Body of pancreas (tissue), 4 donors: Measurements from ENCODE around the gene CCR9. TPM values are rescaled to one million over a fixed set of nuclear protein-coding genes. Genes with fewer than 3 reads are reported as not detected.

Experiments
- ATAC-seq: fragments of 150-250 bp; one replicate; pipeline ENCODE4 v1.9.1; 2016
- DNase-seq, 4 donors: peaks; one replicate each; pipeline ENCODE4 v3.0.0-alpha.2; 2019
- H3K27ac ChIP-seq, 4 donors: fragments of 200-600 bp; sonication (generic); 1 replicate in 3 of 4; 2 replicates in 1 of 4; pipeline versions ENCODE4 v1.5.1 to v1.6.1; 2016 to 2019; ENCODE audit warnings: mild to moderate bottlenecking in 1 of 4, mixed read lengths in 1 of 4, moderate library complexity in 1 of 4
- H3K27me3 ChIP-seq, 2 donors: fragments of 200-600 bp; sonication (generic); one replicate each; pipeline ENCODE4 v1.6.0; 2016; ENCODE audit warnings: mild to moderate bottlenecking in 1 of 2
- H3K36me3 ChIP-seq, 2 donors: fragments of 200-600 bp; sonication (generic); replicated peaks in 1 of 2; 2 replicates each; pipeline ENCODE4 v1.5.1; 2016; ENCODE audit warnings: low read depth in 2 of 2; ENCODE audit not compliant: insufficient read depth in 1 of 2
- H3K4me1 ChIP-seq: fragments of 200-600 bp; sonication (generic); one replicate; pipeline ENCODE4 v1.6.0; 2016
- H3K4me3 ChIP-seq, 2 donors: fragments of 200-600 bp; sonication (generic); 1 replicate in 1 of 2; 2 replicates in 1 of 2; pipeline ENCODE4 v1.5.1; 2016 to 2019
- H3K9me3 ChIP-seq, 3 donors: fragments of 200-600 bp; sonication (generic); 1 replicate in 2 of 3; 2 replicates in 1 of 3; pipeline ENCODE4 v1.5.1; 2016
- POLR2A ChIP-seq, 3 donors: fragments of 450-650 bp; IDR thresholded peaks; one replicate each; pipeline ENCODE4 v1.6.1; 2016; ENCODE audit warnings: antibody characterized with exemption in 3 of 3, mild to moderate bottlenecking in 2 of 3
- WGBS, 2 donors: methylation state at CpG; one replicate each; pipeline ENCODE4 v1.1.5; 2017; 5-methylcytosine and 5-hydroxymethylcytosine counted together
- intact Hi-C: fragments of 100-400 bp; cut with DNase I; formaldehyde crosslinking; loops from one replicate; pipeline ENCODE4 v1.15.1; 2023
- total RNA-seq, 2 donors: library from RNA; depleted of rRNA; stranded (reverse); fragments of >200 nt; gene quantifications; one replicate each; pipeline ENCODE4 v1.1.0, GENCODE V29; 2016
- TF ChIP-seq, protein P1 (sequence below), 7 experiments: fragments of 450-650 bp in 4 of 7; fragments of 200-600 bp in 3 of 7; sonication (generic) in 3 of 7; IDR thresholded peaks; one replicate each; pipeline ENCODE4 v1.5.1; 2016 to 2019; ENCODE audit warnings: antibody characterized with exemption in 7 of 7

CCR9 gene
- total RNA-seq, 2 donors from 2014 or later = not detected

DNA sequence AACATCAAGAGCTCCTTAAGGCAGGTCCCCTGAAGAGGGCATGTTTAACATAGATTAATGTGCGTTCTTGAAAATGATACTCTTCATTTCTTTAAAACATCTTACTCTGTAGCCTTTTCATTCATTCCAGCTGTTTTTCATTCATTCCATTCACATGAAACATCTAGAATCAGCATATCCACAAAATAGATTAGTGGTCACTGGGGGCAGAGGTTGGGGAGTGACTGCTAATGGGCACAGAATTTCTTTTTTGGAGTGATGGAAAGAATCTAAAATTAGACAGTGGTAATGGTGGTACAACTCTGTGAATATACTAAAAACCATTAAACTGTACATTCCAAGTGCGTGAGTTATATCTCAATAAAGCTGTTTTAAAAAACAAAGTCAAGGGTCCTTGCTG is 41.5 kb downstream of the CCR9 start:
- intact Hi-C loops = no loop called here
- peaks cover 18 to 38% of the 10 kb centered on the region in 2 donors for H3K36me3 ChIP-seq

DNA sequence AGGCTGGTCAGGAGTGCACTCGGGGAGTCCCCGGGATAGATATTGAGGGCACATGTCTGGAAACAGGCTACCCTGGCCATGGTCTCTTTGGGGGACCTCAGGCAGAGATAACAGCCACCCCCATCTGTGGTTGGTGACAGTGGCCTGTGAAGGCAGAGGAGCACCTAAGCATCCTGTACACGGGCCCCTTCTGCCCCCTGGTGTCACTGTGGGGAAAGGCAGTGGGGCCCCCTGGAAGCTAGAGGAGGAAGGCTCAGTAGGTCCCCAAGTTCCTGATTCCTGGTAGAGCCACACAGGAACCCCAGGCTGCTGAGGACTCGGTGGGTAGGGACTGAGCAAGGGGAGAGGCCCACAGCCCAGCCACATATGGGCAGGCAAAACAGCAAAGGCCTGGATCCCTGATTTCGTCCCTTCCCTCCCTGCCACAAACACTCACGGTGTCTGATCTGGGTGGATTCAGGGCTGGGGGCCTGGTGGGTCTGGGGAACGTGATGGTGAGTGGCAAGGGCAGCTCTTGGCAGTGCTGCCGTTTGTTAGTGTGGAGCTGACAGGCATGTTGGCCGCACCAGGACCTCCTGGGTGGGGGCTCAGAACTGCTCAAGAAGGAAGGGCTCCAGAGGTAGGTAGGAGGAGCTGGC is 42.8 kb downstream of the CCR9 start:
- DNase-seq (peak in 1 of 4 donors; percentile 26), ATAC-seq (no peak)
- Histone ChIP-seq H3K36me3 (peaks cover 11 to 32% of the 10 kb centered on the region in 2 donors), H3K4me1 (no peaks in the 10 kb centered on the region), H3K9me3 (no peaks in the 10 kb centered on the region), H3K27ac (no peak overlapping the region), H3K4me3 (no peak overlapping the region), H3K27me3 (no peaks in the 10 kb centered on the region)
- 81 to 82% methylated on average over 5 to 9 of the region's 9 CpGs for WGBS, 2 donors
- intact Hi-C loops = no loop called here
- TF ChIP-seq POLR2A (IDR thresholded peaks at IDR 0.05) = no peak
- TF ChIP-seq, protein P1, sequence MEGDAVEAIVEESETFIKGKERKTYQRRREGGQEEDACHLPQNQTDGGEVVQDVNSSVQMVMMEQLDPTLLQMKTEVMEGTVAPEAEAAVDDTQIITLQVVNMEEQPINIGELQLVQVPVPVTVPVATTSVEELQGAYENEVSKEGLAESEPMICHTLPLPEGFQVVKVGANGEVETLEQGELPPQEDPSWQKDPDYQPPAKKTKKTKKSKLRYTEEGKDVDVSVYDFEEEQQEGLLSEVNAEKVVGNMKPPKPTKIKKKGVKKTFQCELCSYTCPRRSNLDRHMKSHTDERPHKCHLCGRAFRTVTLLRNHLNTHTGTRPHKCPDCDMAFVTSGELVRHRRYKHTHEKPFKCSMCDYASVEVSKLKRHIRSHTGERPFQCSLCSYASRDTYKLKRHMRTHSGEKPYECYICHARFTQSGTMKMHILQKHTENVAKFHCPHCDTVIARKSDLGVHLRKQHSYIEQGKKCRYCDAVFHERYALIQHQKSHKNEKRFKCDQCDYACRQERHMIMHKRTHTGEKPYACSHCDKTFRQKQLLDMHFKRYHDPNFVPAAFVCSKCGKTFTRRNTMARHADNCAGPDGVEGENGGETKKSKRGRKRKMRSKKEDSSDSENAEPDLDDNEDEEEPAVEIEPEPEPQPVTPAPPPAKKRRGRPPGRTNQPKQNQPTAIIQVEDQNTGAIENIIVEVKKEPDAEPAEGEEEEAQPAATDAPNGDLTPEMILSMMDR (IDR thresholded peaks at IDR 0.05) = peak in 6 of 7 experiments; percentile 23 to 46 (median 32)

More for the DNA sequence above, 41.5 kb downstream of the CCR9 start:
- DNase-seq = no peak
- ATAC-seq = no peak
- 97 to 100% methylated on average over 2 of the region's 2 CpGs for WGBS, 2 donors
- TF ChIP-seq POLR2A (IDR thresholded peaks at IDR 0.05) = no peak
- TF ChIP-seq, protein P1 (IDR thresholded peaks at IDR 0.05) = no peak
- Histone ChIP-seq H3K4me1 (no peaks in the 10 kb centered on the region), H3K27ac (no peak overlapping the region), H3K9me3 (no peaks in the 10 kb centered on the region), H3K27me3 (no peaks in the 10 kb centered on the region), H3K4me3 (no peak overlapping the region)

DNA sequence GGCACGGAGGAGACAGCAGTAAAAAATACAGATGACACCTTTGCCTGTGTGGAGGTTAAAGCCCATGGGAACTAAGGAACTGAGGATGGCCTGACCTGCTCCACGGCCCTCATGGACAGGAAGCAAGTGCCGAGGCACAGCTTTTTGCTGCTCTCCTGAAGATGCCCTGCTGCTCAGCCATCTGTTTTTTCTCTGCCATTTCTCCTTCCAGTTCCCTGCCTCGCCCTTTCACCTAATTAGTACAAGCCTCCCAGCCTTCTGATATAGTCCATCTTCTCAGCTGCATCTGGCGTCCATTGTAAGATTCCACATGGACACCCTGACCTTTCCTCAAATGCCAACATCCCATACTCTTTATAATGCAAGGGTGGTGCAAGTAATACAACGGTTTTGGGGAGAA is 45.2 kb downstream of the CCR9 start:
- Histone ChIP-seq H3K4me1 (no peaks in the 10 kb centered on the region), H3K4me3 (no peak overlapping the region), H3K27me3 (no peaks in the 10 kb centered on the region), H3K27ac (no peak overlapping the region), H3K36me3 (peaks cover 11 to 36% of the 10 kb centered on the region in 2 donors), H3K9me3 (no peaks in the 10 kb centered on the region)
- no peak for DNase-seq
- TF ChIP-seq, protein P1 (IDR thresholded peaks at IDR 0.05) = no peak
- intact Hi-C loops = loop anchor here (10.0 kb wide), 1 partner anchor 177 kb away; no protein-coding TSS in a partner anchor
- no peak for ATAC-seq
- WGBS, 2 donors = 83 to 84% methylated on average over 6 of the region's 6 CpGs

DNA sequence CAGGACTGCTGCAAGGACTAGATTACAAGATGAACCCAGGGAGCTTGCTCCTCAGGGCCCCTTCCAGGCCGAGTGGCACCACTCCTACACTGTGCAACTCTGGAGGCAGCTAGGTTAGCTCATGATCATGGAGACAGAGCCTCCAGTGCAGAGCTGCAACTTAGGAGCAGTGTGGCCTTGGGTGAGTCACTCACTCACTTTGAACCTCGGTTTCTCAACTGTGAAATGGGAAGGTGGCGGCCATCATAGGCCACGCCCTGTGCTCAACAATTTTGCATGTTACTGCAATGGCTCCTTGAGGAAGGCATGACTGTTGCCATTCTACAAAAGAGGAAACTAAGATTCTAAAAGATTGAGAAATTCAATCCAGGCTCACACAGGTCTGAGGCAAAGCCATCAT is 45.8 kb downstream of the CCR9 start:
- Histone ChIP-seq H3K4me1 (no peaks in the 10 kb centered on the region), H3K27ac (no peak overlapping the region), H3K9me3 (no peaks in the 10 kb centered on the region), H3K27me3 (no peaks in the 10 kb centered on the region), H3K36me3 (peaks cover 11 to 36% of the 10 kb centered on the region in 2 donors), H3K4me3 (no peak overlapping the region)
- ATAC-seq (no peak), DNase-seq (no peak)
- intact Hi-C loops = loop anchor here (10.0 kb wide), 1 partner anchor 177 kb away; no protein-coding TSS in a partner anchor
- TF ChIP-seq, protein P1 (IDR thresholded peaks at IDR 0.05) = no peak
- WGBS, 2 donors = 83 to 84% methylated on average over 3 to 4 of the region's 4 CpGs

DNA sequence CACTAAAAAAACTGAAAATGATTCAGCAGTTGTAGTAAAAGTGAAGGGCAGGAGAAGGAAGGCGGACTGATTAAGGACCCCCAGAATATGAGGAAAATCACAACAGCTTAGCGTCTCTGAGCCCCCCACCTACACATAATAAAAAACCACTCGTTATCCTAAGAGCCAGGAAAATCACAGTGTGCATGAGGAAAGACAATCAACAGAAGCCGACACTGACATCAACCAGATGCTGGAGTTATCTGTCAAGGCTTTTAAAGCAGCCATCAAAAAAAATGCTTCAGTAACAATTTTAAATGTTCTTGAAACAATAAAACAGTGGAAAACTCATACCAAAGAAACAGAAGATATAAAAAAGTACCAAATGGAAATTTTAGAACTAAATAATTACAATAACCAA is 47.2 kb downstream of the CCR9 start:
- ATAC-seq (no peak), DNase-seq (no peak)
- Histone ChIP-seq H3K27ac (no peak overlapping the region), H3K4me1 (no peaks in the 10 kb centered on the region), H3K27me3 (no peaks in the 10 kb centered on the region), H3K36me3 (peaks cover 6 to 28% of the 10 kb centered on the region in 2 donors), H3K4me3 (no peak overlapping the region), H3K9me3 (no peaks in the 10 kb centered on the region)
- WGBS, 2 donors = 88 to 93% methylated on average over 4 of the region's 4 CpGs
- intact Hi-C loops = loop anchor here (10.0 kb wide), 1 partner anchor 179 kb away; no protein-coding TSS in a partner anchor
- no peak for TF ChIP-seq POLR2A (IDR thresholded peaks at IDR 0.05)
- TF ChIP-seq, protein P1 (IDR thresholded peaks at IDR 0.05) = no peak
